Measurements from ENCODE around the gene LRRC53. TPM values are rescaled to one million over a fixed set of nuclear protein-coding genes. Genes with fewer than 3 reads are reported as not detected.

Gene LRRC53
- total RNA-seq: not detected in 2 replicates

- CTCF ChIA-PET: interaction anchor here (2.0 kb wide), 1 partner anchor 9 kb away, joined by 5 read pairs; no protein-coding TSS in a partner anchor
- H3K27me3 Mint-ChIP-seq: peaks cover 3% of the 10 kb centered on the region
- no peak for ATAC-seq (ENCODE audit: low read depth)
These were observed at the start of gene LRRC53 for GRCh38 chr1:74512170-74512915. Gene LRRC53, minus strand, starts transcription at chr1:74512611. Its CDS starts 29,262 bp downstream, at chr1:74483349.

GRCh38 chr1:74549932-74550331 is 37.5 kb upstream of the LRRC53 start:
- intact Hi-C loops (cut with micrococcal nuclease): no loop called here
- no peaks in the 10 kb centered on the region for H3K27me3 Mint-ChIP-seq
- ChIA-PET CTCF (no interaction called here), POLR2A (no interaction called here)
- H3K9me3 Mint-ChIP-seq: no peaks in the 10 kb centered on the region
- no peak overlapping the region for H3K4me3 Mint-ChIP-seq
- DNase-seq (no peak), ATAC-seq (ENCODE audit: low read depth) (no peak)
- H3K36me3 Mint-ChIP-seq (ENCODE audit: low read depth): no peaks in the 10 kb centered on the region
- H3K4me1 Mint-ChIP-seq: no peaks in the 10 kb centered on the region
- TF ChIP-seq CTCF (IDR thresholded peaks at IDR 0.05): no peak
- H3K27ac Mint-ChIP-seq: no peak overlapping the region

More at GRCh38 chr1:74512170-74512915, at the start of gene LRRC53:
- intact Hi-C loops (cut with micrococcal nuclease): no loop called here
- DNase-seq: no peak
- TF ChIP-seq CTCF (IDR thresholded peaks at IDR 0.05): no peak
- H3K4me1 Mint-ChIP-seq: no peaks in the 10 kb centered on the region
- H3K4me3 Mint-ChIP-seq: no peak within 1 kb of the TSS
- no peaks in the 10 kb centered on the region for H3K36me3 Mint-ChIP-seq (ENCODE audit: low read depth)
- no peak within 1 kb of the TSS for H3K27ac Mint-ChIP-seq
- no peaks in the 10 kb centered on the region for H3K9me3 Mint-ChIP-seq
- POLR2A ChIA-PET: no interaction called here

GRCh38 chr1:74548961-74549750 is 36.7 kb upstream of the LRRC53 start:
- Mint-ChIP-seq H3K27ac (no peak overlapping the region), H3K27me3 (no peaks in the 10 kb centered on the region), H3K9me3 (no peaks in the 10 kb centered on the region), H3K4me3 (no peak overlapping the region), H3K36me3 (ENCODE audit: low read depth) (no peaks in the 10 kb centered on the region), H3K4me1 (no peaks in the 10 kb centered on the region)
- POLR2A ChIA-PET: no interaction called here
- intact Hi-C loops (cut with micrococcal nuclease): no loop called here
- CTCF ChIA-PET: no interaction called here
- no peak for TF ChIP-seq CTCF (IDR thresholded peaks at IDR 0.05)
- ATAC-seq (ENCODE audit: low read depth): no peak
- DNase-seq: no peak

GRCh38 chr1:74545821-74546220 is 33.4 kb upstream of the LRRC53 start:
- TF ChIP-seq CTCF (IDR thresholded peaks at IDR 0.05): no peak
- H3K27ac Mint-ChIP-seq: no peak overlapping the region
- ATAC-seq (ENCODE audit: low read depth) (no peak), DNase-seq (no peak)
- intact Hi-C loops (cut with micrococcal nuclease): no loop called here
- H3K9me3 Mint-ChIP-seq: no peaks in the 10 kb centered on the region
- no peaks in the 10 kb centered on the region for H3K36me3 Mint-ChIP-seq (ENCODE audit: low read depth)
- H3K4me3 Mint-ChIP-seq: no peak overlapping the region
- ChIA-PET POLR2A (no interaction called here), CTCF (no interaction called here)
- peaks cover 3% of the 10 kb centered on the region for H3K27me3 Mint-ChIP-seq
- no peaks in the 10 kb centered on the region for H3K4me1 Mint-ChIP-seq

- H3K27me3 Mint-ChIP-seq: no peaks in the 10 kb centered on the region
- no peak for TF ChIP-seq CTCF (IDR thresholded peaks at IDR 0.05)
- no peaks in the 10 kb centered on the region for H3K36me3 Mint-ChIP-seq (ENCODE audit: low read depth)
- H3K9me3 Mint-ChIP-seq: no peaks in the 10 kb centered on the region
- no peak for ATAC-seq (ENCODE audit: low read depth)
- H3K27ac Mint-ChIP-seq: no peak overlapping the region
- no peaks in the 10 kb centered on the region for H3K4me1 Mint-ChIP-seq
- ChIA-PET CTCF (no interaction called here), POLR2A (no interaction called here)
- H3K4me3 Mint-ChIP-seq: no peak overlapping the region
- no peak for DNase-seq
- intact Hi-C loops (cut with micrococcal nuclease): no loop called here
These were observed 21.8 kb upstream of the LRRC53 start for GRCh38 chr1:74534241-74534640.

Data from activated B cell treated with CpG ODN at 0.5 μM for 24 hours (primary cell).